HG03139 (cell line): ENCODE measurements around the gene CHCHD6.

Experiments used
- ATAC-seq: cut with Tn5 transposase; IDR thresholded peaks from one replicate; pipeline ENCODE4 v1.9.1; 2021; ENCODE audit not compliant: unreplicated experiment

The CHCHD6 gene

DNA sequence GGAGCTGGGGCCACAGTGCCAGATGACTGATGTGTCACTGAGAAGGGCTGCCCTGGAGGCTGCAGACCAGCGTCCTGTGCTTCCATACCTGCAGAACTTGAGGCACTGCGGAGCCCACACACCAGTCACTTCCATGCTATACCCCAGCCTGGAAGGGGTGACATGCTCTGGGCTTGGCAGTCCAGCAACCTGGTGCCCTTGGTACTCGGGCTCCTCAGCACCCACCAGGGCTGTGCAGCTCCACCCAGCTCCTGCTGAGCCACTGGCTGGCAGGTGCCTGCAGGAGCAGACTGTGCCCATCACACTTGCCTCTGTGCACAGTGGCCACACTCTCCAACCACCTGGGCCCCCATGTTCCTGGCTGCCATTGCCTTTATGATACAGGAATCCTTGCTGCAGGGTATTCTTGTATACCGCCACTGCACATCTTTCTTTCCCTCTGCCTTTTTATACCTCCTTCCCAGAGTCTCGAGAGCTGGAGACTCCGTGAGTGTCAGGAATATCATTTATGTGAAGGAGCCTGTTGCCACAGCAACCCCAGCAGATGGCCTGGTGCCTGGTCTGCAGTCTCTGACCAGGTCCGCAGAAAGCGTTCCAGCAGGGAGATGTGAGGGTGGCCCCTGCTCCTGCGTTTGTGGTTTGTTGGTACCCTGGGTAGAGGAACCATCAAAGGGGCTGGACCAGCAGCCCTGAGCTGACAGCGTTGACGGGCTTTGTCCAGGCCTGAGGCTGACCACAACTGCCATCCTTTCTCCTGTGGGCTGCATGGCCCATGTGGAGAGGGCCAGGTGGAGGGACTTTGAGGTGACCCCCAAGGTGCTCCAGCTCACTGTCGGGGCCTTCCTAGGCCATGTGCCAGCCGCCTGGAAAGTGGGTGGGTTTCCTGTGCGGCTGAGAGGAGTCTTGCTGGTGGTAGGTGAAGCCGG lies 185.5 kb downstream of the CHCHD6 start:
- ATAC-seq: no peak

DNA sequence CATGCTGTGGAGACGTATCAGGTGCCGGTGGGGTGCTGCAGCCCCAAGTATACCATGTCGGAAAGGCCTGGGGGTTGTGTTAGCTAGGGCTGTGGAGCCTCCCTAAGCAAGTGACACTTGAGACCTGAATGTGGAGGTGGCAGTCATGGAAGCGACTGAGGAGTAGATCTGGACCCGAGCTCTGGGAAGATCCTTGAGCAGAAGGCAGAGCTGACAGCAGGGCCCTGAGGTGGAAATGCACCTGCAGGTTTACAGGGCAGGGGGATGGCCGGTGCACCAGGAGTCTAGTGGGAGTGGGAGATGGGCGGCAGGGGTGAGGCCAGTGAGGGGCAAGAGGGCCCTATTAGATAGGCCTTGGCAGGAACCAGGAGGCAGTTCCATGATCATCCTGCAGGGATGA lies 187.1 kb downstream of the CHCHD6 start:
- ATAC-seq: no peak

DNA sequence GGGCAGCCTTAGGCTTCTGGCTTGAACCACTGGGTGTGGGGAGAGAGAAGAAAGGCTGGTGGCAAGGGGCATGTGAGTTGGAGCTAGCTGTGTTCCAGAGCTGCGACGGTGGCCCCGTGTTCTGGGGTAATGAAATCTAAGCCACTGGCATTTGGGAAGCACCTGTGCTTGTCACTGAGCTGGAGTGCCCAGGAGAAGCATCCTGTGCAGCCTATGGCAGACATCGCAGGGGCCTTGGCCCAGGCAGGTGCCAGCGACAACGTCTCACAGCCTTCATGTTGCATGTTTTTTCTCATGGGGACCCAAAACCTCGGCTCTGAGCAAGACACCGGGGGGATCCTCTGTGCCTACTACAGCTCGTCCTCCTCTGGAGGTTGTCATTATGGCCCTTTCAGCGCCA lies 187.8 kb downstream of the CHCHD6 start:
- ATAC-seq: no peak

DNA sequence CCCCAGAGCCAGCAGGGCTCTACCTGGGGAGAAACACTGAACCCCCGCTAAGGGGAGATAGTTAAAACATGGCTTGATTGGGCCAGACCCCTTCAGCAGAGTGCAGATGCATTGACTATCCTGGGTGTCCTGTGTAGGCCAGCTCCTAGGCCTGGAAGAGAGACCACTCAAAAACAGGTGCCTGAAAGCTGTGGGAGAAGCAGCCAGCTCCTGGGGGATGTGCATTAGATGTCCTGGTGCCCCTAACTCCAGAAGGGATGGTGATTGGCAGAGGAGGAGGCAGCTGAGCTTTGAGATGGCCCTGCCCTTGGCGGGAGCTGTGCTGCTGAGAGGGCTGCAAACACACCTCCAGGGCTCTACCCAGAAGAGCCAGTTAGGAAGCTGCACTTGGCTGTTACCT lies 189.6 kb downstream of the CHCHD6 start:
- ATAC-seq: no peak

DNA sequence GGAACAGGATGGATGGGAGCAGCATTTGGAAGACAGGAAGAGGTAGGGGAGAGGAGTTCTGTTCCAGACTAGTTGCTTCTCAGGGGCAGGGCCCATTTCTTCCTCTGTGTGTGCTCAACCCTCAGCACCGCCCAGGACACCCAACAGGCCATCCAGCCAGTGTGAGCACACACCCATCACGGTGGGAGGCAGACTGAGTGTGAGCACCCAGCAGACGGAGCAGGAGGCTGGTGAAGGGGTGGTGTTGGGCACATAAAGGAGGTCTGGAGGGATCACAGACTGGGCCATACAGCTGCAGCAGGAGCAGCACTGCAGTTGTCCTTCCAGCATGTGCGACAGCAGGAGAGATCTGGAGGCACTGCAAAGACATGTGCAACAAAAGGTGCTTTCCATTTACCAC lies 190.4 kb downstream of the CHCHD6 start:
- ATAC-seq: no peak

DNA sequence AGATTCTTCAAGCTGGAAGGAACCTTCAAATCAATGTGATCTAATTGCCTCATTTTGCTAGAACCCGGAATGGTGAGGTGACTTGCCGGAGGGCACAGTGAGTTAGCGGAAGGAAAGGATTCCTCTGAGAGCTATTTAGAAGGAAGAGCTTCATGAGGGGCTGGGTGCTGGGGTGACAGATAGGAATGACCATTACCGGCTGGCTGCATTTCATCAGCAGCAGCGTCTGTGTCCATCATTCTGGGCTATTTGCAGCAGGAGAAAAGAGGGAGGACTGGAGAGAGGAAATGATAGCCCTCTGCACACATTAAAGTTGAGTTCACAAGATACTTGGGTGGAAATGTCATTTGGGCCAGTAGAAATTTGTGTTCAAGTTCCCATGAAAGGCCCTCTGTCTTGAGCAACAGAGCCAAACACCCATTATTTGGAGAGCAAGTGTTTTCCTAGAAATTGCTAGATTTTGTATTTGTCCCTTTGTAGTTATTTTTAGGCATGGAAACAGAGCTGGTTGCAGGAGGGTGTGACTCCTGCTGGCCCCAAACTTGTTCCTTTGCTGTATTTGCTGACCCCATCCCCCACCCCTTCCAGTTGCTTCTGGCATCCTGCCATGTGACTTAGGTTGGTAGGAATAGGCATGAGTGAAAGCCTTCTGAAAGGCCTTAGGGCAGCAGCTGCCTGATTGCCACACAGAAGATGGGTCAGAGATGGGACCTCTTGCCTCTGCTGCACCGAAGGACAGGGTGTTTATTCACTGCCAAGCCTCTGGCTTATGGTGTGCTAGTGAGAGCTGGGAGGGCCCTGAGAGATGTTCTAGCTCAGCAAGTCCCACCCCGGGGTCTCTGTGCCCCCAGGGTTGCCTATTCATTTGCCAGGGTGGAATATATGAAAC lies 191.4 kb downstream of the CHCHD6 start:
- ATAC-seq: no peak

DNA sequence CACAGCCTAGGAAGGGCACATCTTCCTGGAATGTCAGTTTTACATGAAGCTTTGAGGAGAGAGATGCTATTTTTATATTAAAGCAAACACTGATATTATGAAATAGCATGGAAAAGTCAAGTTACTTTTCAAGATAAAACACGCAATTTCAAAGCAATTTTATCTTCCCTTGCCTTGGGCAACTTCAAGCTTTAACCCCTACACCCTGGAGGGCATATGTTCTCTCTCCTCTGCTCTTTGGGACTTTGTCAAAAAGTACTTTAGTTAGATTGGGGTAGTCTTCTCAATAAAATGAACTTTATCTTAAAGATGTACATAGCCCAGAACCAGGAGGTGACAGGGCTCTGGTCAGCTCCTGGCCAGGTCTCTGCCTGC lies 192.0 kb downstream of the CHCHD6 start:
- no peak for ATAC-seq

DNA sequence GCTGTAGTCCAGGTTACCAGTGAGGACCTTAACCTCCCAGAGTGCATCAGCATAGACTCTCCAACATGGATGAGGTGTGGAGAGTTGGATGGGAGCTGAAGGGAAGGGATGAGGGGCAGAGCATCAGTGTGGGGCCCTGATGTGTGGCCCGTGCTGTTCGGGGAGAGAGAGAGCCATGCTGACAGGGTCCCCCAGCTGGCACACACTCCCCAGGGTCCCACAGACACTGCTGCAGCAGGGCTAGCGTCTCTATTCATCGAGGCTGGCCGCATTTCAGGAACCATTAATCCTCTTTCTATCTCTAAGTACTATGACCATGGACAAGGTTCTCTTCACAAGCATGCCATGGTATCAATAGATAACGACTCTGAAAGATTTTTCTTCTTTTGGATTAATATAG lies 192.9 kb downstream of the CHCHD6 start:
- ATAC-seq: no peak

DNA sequence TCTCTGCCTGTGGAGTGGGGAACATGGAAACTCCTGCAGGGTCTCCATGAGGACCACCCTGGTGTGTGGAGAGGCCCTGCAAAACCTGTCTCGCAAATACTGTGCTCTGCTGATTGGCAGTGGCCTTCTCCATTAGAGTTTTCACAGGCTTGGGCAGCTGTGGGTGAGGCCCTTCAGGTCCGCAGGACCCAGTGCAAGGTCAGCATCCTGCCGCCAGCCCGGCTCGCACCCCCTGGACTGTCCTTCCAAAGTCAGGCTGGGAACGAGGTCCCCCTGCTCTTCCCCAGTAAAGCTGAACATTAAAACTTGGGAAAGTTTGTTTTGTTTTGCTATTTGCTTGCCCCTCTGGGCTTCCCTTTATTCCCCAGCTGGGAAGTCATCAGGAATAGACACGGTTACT lies 193.9 kb downstream of the CHCHD6 start:
- ATAC-seq: no peak

DNA sequence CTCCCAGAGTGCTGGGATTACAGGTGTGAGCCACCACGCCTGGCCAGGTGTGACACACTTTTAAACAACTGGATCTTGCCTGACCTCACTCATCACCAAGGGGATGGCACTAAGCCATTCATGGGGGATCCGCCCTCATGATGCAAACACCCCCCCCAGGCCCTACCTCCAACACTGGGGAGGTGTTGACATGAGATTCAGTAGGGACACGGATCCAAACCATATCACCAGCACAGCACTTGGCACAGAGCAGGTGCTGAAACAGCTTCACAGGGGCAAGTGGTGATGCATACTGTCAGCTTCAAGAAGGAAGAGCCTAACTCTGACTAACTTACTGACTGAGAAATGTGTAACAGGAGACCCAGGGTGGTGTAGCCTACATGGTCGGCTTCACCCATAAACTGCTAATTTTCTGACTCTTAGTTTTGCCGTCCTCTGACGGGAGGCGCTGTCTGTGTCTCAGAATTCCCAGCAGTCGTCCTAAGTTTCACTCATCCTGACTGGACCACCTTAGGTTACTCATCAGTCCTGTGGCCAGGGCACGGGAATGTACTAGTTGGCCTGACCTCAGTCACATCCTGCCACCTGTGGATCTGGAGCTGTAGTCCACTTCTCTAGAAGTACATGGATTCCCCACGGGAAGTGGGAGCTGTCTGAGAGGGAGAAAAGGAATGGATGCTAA lies 197.0 kb downstream of the CHCHD6 start:
- ATAC-seq: no peak

DNA sequence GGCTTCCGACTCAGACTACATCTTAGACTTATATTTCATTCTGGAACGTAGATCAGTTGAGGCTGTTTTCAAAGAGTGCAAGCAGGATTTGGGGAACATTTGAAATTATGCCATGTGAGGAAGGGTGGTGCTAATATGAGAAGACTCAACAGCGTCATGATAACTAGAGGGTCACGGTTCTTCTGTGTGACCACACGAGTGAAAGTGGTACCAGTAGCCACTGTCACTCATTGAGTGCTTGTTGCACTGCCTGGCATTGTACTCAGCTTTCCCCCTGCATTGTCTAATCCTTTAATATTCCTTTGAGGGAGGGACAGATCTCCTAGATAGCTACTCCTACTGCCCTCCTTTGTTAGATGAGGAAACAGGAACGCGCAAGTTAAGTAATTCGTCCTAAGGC lies 197.6 kb downstream of the CHCHD6 start:
- no peak for ATAC-seq

DNA sequence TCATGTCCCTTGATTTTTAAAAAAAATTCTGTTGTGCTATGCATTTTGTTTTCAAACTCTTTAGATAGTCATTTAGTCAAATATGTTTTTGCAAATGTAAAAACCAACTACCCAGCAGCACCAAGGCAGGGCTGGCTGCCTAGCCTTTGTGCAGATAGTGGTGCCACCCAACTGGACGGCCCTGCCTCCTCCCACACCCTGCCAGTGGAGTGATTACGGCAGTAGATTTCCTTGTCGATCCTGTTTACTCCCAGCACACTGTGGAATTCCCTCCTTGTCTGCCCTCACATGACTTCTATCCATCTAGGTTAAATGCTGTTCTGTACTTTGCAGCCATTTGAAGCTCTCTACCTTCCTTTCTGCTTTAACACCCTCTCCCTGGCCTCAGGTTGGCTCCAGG lies 199.5 kb downstream of the CHCHD6 start:
- no peak for ATAC-seq

DNA sequence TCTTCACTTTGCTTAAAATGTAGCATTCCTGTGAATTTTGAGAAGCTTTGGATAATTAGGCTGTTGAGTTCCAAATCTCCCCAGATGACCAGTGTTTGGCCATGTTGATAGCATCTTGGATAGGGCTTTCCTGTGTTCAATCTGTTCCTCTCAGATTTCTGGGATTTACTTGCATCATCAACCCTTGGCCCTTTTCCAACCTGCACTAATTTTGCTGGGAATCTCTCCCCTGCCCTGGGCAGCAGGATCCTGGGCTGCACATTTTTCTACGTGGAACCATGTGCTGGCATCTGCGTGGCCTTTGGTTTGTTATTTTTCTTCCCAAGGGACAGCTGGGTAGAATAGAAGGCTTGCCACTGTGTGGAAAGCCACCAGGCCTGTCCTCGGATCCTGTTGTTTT lies 203.5 kb downstream of the CHCHD6 start:
- ATAC-seq: no peak

DNA sequence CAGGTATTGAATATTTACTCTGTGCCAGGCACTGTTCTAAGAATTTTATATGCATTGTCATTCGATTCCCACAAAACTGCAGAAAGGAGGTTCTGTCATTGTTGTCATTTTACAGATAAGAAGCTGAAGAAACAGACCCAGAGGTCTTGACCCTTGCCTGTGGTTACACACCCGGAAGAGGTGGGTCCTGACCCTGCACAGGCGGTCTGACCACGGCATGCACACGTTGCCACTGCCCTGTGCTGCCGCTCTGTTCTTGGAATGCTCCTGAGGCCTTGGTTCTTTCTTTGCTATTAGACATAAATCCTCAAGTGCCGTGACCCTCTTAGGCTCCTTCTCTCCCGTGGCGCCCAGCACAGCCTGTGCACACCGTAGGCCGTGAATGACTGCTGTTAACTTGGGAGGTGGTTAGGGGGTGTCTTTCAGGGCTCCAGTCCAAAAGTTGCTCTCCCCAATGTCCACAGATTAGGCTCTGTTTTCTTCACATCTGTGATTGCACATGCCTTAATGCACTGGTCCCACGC lies 204.8 kb downstream of the CHCHD6 start:
- ATAC-seq: no peak

DNA sequence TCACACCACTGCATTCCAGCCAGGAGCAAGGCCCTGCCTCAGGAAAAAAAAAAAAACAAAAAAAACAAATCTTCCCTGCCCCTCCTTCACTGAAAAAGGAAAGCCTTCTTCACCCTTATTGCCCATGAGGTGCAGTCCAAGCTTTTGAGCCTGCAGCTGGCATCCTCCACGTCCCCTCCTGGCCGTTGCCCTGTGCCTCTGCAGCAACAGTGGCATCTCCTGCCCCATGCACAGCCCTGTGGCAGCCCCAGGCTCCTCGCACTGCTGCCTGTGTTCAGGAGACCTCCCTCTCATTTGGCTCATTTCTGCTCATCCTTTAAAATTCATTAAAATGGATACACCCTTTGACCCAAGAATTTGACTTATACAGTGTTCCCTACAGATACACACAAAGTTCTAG lies 206.2 kb downstream of the CHCHD6 start:
- no peak for ATAC-seq

DNA sequence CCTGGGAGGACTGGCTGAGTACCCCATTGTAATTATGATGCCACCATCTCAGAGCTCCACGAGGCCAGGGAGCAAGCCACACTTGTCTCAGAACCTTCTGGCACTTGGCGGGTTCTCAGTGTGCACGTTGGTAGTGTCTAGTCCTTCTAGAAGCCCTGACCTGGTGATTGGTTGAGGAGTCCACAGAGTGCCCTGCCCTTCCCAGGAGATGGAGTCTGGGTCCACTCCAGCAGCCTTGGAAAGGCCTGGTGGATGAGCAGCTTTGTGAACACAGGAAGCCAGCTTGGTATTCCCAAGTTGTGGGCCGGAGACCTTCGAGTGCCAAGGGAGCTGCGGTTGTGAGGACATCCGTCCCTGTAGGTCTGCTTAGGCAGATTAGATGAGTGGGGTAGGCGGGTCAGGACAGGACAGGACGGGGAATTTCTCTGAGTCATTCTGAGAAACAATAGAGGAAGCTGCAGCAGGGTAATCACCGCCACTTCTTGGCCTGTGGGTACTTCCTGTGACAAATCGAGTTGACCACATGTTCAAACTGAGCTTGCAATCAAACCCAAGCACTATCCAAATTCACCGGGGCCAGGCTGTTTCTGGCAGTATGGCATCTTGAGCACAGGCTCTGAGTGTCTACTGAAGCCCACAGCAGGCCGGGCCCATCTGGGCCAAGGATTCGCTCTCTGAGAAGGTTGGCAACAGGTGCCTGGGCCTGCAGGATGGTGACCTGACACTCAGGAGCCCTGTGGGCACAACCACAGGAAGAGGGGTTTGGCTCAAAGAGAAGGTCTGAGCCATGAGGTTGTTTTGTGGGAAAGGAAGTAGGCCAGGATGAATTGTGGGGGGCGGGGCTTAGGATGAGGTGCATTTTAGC lies 207.4 kb downstream of the CHCHD6 start:
- ATAC-seq: peak; percentile 90

DNA sequence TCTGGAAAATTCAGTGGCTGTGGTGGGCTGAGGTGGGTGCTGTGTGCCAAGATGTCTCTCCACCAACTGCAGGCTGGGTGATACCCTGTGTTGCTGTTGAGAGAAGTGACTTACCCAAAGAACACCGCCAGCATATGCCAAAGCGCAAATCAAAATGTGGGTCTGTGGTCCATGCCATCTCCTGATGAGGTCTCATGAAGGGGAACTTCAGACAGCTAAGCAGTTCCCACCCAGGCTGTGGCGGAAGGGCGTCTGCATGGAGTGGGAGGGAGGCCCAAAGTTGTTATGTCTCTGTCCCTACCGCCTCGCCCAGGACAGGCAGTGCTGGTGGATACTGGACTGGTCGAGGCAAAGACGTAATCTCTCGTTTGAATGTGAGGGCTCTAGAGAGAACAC lies 208.0 kb downstream of the CHCHD6 start:
- ATAC-seq: no peak

DNA sequence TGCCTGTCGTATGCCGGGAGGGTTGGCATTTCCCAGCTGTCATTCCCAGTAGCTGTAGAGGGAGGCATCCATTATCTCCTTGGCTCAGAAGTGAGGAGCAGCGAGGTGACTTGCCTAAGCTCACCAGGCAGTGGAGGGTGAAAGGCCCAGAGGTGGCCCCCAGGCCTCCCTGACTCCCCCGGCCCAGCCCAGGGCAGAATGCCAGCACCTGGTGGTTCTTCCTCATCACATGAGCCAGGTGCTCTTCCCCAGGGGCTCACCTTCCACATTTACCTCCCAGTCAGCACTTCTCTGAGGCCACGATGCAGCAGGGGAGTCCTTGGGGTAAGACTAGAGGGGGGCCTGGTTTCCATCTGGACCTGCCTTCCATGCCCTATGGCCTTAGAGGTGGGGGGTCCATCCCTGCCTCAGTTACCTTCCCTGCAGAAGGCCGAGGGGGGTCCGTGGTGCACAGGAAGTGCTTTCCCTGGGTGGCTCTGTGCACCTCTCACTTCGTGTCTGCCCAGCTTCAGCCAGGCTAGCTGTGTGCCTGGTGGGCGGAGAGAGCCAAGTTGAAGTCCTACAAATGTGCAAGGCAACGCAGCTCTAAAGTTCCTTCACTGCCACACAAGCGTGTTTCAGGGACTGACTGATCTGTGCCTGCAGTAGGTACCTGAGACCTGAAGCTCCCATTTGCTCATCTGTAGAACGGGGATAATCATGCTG lies 208.6 kb downstream of the CHCHD6 start:
- ATAC-seq: no peak

DNA sequence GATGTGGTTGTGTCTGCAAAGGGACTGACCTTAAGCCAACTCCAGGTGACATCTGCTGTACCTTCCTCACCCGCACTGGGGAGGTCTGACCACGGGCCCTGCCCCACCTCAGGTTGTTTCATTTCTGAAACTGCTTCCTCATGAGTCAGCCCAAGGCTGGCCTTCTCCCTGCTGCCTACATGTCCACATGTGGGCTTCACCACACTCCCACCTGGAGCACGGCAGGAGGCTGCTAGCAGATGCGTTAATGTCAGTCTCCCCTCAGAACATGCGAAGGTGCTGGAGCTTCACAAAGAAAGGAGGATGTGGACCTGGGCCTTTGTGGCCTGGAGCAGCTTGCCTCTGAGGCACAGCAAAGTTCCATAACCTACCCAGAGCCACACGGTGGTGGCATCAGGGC lies 209.5 kb downstream of the CHCHD6 start:
- no peak for ATAC-seq

DNA sequence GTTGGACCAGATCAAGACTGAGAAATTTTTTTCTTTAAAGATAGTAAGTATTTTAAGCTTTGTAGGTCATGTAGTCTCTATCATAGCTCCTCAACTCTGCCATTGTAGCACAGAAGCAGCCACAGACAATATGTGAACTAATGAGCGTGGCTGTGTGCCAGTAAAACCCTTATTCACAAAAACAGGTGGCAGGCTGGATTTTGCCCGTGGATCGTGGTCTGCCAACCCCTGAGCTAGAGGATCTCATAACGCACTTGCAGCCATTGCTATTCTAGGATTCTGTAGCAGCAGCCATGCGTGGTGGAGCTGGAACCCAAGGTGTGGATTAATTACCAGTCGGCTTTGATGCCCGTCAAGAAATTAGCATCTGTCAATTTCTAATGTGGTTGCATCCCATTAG lies 210.2 kb downstream of the CHCHD6 start:
- no peak for ATAC-seq
